ENCODE measurements around the gene NELL1.
A peak's percentile ranks its signal among the peaks of the same experiment; 100 is the strongest.

Gene NELL1

GRCh38 chr11:20937826-20938225 is 268.4 kb downstream of the NELL1 start:
- DNase-seq (ENCODE audit: low read depth, low spot score): no peak
- H3K27me3 ChIP-seq (ENCODE audit: control insufficient read depth, insufficient read depth, low read length): no peaks in the 10 kb centered on the region
- H3K4me1 ChIP-seq (ENCODE audit: control insufficient read depth, insufficient read depth, low read length): no peaks in the 10 kb centered on the region
- no CpG with 5 or more reads among the region's 7 CpGs for WGBS (ENCODE audit: insufficient coverage, insufficient read length)
- H3K27ac ChIP-seq (ENCODE audit: low read length): no peak overlapping the region
- H3K9me3 ChIP-seq (ENCODE audit: control insufficient read depth, insufficient read depth, low read length): no peaks in the 10 kb centered on the region
- H3K36me3 ChIP-seq (ENCODE audit: control insufficient read depth, insufficient read depth, low read length): no peaks in the 10 kb centered on the region
- H3K4me3 ChIP-seq (ENCODE audit: low read length): no peak overlapping the region

DNA sequence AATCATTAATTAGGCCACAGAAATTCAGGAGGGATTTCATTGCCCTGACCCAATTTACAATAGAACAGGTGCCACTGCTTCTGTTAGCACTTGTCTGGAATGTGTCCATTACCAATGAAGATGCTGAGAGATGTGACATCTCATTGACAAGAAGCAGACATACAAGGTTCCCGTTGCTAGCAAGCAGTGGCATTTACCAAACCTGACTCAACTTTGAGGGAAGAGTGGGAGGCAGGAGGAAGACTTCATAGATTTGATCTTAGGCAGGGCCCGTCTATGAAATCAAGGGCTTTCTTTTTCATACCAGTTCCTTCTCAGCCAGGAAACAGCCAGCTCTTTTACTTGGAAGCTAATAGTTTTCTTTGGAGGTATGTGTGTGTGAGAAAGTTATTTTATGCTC is 280.2 kb downstream of the NELL1 start:
- H3K4me3 ChIP-seq (ENCODE audit: low read length): no peak overlapping the region
- H3K4me1 ChIP-seq (ENCODE audit: control insufficient read depth, insufficient read depth, low read length): peaks cover 3% of the 10 kb centered on the region
- no peaks in the 10 kb centered on the region for H3K27me3 ChIP-seq (ENCODE audit: control insufficient read depth, insufficient read depth, low read length)
- no peak overlapping the region for H3K27ac ChIP-seq (ENCODE audit: low read length)
- no CpG with 5 or more reads among the region's 2 CpGs for WGBS (ENCODE audit: insufficient coverage, insufficient read length)
- no peaks in the 10 kb centered on the region for H3K36me3 ChIP-seq (ENCODE audit: control insufficient read depth, insufficient read depth, low read length)
- DNase-seq (ENCODE audit: low read depth, low spot score): no peak
- H3K9me3 ChIP-seq (ENCODE audit: control insufficient read depth, insufficient read depth, low read length): no peaks in the 10 kb centered on the region

DNA sequence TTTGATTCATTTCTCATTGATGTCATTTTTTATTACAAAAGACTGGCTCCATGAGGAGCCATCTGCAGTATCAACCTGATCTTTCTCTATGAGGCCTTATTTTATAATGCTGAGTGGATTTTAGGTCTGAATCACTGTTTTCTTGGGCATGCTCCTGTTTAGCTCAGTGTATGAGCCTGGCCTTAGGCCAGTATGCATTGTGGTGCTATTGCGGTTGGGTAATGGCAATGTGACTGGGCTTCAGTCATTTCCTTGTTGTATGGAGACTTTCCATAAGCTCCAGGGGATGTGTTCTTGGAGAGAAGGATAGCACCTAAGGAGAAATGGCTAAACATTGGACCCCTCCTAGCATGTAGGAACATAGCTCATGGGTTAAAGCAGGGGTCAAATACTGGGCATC is 293.2 kb downstream of the NELL1 start:
- no CpG with 5 or more reads among the region's 1 CpG for WGBS (ENCODE audit: insufficient coverage, insufficient read length)

DNA sequence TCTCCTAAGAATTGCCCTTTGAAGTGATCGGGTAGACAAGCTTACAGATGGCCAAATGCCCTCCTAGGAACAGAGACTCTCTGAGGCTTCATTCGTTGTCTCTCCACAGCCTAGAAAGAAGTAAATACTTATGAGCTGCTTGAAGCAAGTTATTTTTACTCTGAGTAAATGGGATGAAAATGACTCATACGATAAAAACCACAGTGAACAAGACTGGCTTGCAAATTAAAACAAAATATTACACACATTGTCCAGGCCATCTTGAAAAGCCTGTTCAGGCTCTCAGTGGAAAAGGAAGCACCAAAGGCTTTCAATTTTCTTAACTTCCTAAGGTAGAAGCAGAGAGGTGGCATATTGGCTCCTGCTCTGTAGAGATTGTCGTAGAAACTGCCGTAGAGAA is 294.2 kb downstream of the NELL1 start:
- Histone ChIP-seq H3K27ac (ENCODE audit: low read length) (no peak overlapping the region), H3K4me3 (ENCODE audit: low read length) (no peak overlapping the region), H3K27me3 (ENCODE audit: control insufficient read depth, insufficient read depth, low read length) (no peaks in the 10 kb centered on the region), H3K4me1 (ENCODE audit: control insufficient read depth, insufficient read depth, low read length) (no peaks in the 10 kb centered on the region; the same call in 1 of the 2 replicates), H3K9me3 (ENCODE audit: control insufficient read depth, insufficient read depth, low read length) (no peaks in the 10 kb centered on the region), H3K36me3 (ENCODE audit: control insufficient read depth, insufficient read depth, low read length) (no peaks in the 10 kb centered on the region)
- WGBS (ENCODE audit: insufficient coverage, insufficient read length): no CpG with 5 or more reads among the region's 5 CpGs
- DNase-seq (ENCODE audit: low read depth, low spot score): no peak

More for the DNA sequence above, 293.2 kb downstream of the NELL1 start:
- Histone ChIP-seq H3K36me3 (ENCODE audit: control insufficient read depth, insufficient read depth, low read length) (no peaks in the 10 kb centered on the region), H3K27me3 (ENCODE audit: control insufficient read depth, insufficient read depth, low read length) (no peaks in the 10 kb centered on the region), H3K27ac (ENCODE audit: low read length) (no peak overlapping the region), H3K9me3 (ENCODE audit: control insufficient read depth, insufficient read depth, low read length) (no peaks in the 10 kb centered on the region), H3K4me3 (ENCODE audit: low read length) (no peak overlapping the region), H3K4me1 (ENCODE audit: control insufficient read depth, insufficient read depth, low read length) (no peaks in the 10 kb centered on the region; the same call in 1 of the 2 replicates)
- DNase-seq (ENCODE audit: low read depth, low spot score): no peak

DNA sequence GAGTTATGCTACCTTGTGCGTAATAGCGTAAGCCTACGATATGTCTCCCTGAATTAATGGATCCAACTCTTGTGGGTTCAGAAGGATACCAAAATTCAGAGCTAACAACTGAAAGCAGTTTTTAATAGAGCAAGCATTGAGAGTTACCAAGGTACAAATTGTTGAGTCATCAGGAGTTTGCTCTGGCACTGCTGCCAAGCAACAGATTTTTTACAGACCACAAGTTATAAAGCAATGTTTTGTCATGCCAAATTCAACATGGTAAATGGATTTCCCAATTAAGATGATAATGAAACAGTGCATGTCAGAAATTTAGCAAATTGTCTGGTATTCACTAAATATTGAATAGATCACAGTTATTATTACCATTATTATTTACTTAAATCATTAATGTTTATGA is 295.6 kb downstream of the NELL1 start:
- Histone ChIP-seq H3K36me3 (ENCODE audit: control insufficient read depth, insufficient read depth, low read length) (no peaks in the 10 kb centered on the region), H3K4me1 (ENCODE audit: control insufficient read depth, insufficient read depth, low read length) (no peaks in the 10 kb centered on the region; the same call in 1 of the 2 replicates), H3K4me3 (ENCODE audit: low read length) (no peak overlapping the region), H3K9me3 (ENCODE audit: control insufficient read depth, insufficient read depth, low read length) (no peaks in the 10 kb centered on the region), H3K27me3 (ENCODE audit: control insufficient read depth, insufficient read depth, low read length) (no peaks in the 10 kb centered on the region), H3K27ac (ENCODE audit: low read length) (no peak overlapping the region)
- DNase-seq (ENCODE audit: low read depth, low spot score): no peak
- WGBS (ENCODE audit: insufficient coverage, insufficient read length): no CpG with 5 or more reads among the region's 3 CpGs

- Histone ChIP-seq H3K27me3 (ENCODE audit: control insufficient read depth, insufficient read depth, low read length) (no peaks in the 10 kb centered on the region), H3K27ac (ENCODE audit: low read length) (no peak overlapping the region), H3K4me3 (ENCODE audit: low read length) (no peak overlapping the region), H3K4me1 (ENCODE audit: control insufficient read depth, insufficient read depth, low read length) (no peaks in the 10 kb centered on the region; the same call in 1 of the 2 replicates), H3K36me3 (ENCODE audit: control insufficient read depth, insufficient read depth, low read length) (no peaks in the 10 kb centered on the region), H3K9me3 (ENCODE audit: control insufficient read depth, insufficient read depth, low read length) (no peaks in the 10 kb centered on the region)
- peak; percentile 66 for DNase-seq (ENCODE audit: low read depth, low spot score)
- WGBS (ENCODE audit: insufficient coverage, insufficient read length): no CpG with 5 or more reads among the region's 3 CpGs
Observed at GRCh38 chr11:20966489-20966888, 297.1 kb downstream of the NELL1 start.

- no peak overlapping the region for H3K27ac ChIP-seq (ENCODE audit: low read length)
- H3K4me3 ChIP-seq (ENCODE audit: low read length): no peak overlapping the region
- no peaks in the 10 kb centered on the region for H3K4me1 ChIP-seq (ENCODE audit: control insufficient read depth, insufficient read depth, low read length)
- no peaks in the 10 kb centered on the region for H3K36me3 ChIP-seq (ENCODE audit: control insufficient read depth, insufficient read depth, low read length)
- H3K27me3 ChIP-seq (ENCODE audit: control insufficient read depth, insufficient read depth, low read length): no peaks in the 10 kb centered on the region
- no CpG with 5 or more reads among the region's 7 CpGs for WGBS (ENCODE audit: insufficient coverage, insufficient read length)
- no peak for DNase-seq (ENCODE audit: low read depth, low spot score)
- no peaks in the 10 kb centered on the region for H3K9me3 ChIP-seq (ENCODE audit: control insufficient read depth, insufficient read depth, low read length)
Observed at GRCh38 chr11:20973940-20974559, 304.7 kb downstream of the NELL1 start.

DNA sequence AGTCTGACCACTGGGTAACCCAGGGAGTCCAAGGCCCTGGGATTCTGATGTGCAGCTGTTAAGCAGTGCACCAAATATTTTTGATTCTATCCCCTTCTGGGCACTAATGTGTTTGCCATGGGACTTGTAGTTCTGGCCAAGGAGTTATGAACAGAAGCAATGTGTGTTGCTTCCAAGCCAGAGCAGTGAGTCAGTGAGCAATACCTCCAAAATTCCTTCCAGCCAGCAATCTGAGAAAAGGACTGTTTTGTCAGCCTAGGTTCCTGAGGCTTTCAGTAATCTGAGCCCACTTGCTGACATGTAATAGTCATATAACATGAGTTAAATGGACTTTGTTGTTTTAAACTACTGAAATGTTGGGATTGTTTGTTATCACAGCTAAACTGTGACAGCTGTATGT is 311.4 kb downstream of the NELL1 start:
- Histone ChIP-seq H3K4me3 (ENCODE audit: low read length) (no peak overlapping the region), H3K4me1 (ENCODE audit: control insufficient read depth, insufficient read depth, low read length) (no peaks in the 10 kb centered on the region), H3K27me3 (ENCODE audit: control insufficient read depth, insufficient read depth, low read length) (no peaks in the 10 kb centered on the region), H3K9me3 (ENCODE audit: control insufficient read depth, insufficient read depth, low read length) (no peaks in the 10 kb centered on the region), H3K36me3 (ENCODE audit: control insufficient read depth, insufficient read depth, low read length) (no peaks in the 10 kb centered on the region), H3K27ac (ENCODE audit: low read length) (no peak overlapping the region)
- DNase-seq (ENCODE audit: low read depth, low spot score): no peak

DNA sequence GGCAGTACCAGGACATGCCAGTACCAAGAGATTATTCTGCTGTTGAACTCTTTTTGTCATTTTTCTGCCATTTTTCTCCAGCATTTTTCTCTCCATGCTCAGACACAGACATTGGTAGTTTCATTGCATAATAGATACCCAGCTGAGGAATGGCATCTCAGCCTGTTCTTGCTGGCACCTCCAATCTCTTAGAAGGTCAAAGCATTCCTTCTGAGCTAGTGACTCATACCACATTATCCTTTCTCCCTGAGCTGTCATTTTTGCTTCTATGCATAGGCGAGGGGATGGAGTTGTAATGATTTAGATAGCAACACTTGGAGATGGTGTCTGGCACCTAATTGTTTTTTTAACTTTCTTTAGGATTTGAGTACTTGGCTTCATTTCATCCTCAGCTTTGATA is 321.1 kb downstream of the NELL1 start:
- H3K27ac ChIP-seq (ENCODE audit: low read length): no peak overlapping the region
- no CpG with 5 or more reads among the region's 1 CpG for WGBS (ENCODE audit: insufficient coverage, insufficient read length)
- H3K9me3 ChIP-seq (ENCODE audit: control insufficient read depth, insufficient read depth, low read length): no peaks in the 10 kb centered on the region
- no peak overlapping the region for H3K4me3 ChIP-seq (ENCODE audit: low read length)
- H3K4me1 ChIP-seq (ENCODE audit: control insufficient read depth, insufficient read depth, low read length): no peaks in the 10 kb centered on the region
- H3K36me3 ChIP-seq (ENCODE audit: control insufficient read depth, insufficient read depth, low read length): no peaks in the 10 kb centered on the region
- no peaks in the 10 kb centered on the region for H3K27me3 ChIP-seq (ENCODE audit: control insufficient read depth, insufficient read depth, low read length)
- DNase-seq (ENCODE audit: low read depth, low spot score): no peak

DNA sequence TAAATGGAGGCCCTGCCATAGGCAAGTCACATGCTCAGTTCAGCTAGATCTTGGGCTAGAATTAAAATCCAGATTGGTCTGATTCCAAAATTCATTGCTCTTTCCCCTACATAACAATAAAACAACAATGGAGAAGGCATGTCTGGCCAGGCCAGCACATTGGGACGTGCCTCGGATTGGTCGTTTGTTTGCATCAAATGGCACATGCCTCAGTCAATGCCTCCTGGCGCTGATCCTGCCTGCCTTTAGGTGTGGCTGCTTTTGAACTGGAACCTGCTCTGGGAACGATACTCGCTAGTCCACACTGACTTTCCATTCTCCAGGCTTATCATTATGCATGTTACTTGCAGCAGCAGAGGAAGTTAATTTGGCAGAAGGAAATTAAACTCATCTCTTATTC is 322.1 kb downstream of the NELL1 start:
- Histone ChIP-seq H3K4me1 (ENCODE audit: control insufficient read depth, insufficient read depth, low read length) (no peaks in the 10 kb centered on the region), H3K27me3 (ENCODE audit: control insufficient read depth, insufficient read depth, low read length) (no peaks in the 10 kb centered on the region), H3K27ac (ENCODE audit: low read length) (no peak overlapping the region), H3K4me3 (ENCODE audit: low read length) (no peak overlapping the region), H3K36me3 (ENCODE audit: control insufficient read depth, insufficient read depth, low read length) (no peaks in the 10 kb centered on the region), H3K9me3 (ENCODE audit: control insufficient read depth, insufficient read depth, low read length) (no peaks in the 10 kb centered on the region)
- no CpG with 5 or more reads among the region's 6 CpGs for WGBS (ENCODE audit: insufficient coverage, insufficient read length)
- no peak for DNase-seq (ENCODE audit: low read depth, low spot score)

DNA sequence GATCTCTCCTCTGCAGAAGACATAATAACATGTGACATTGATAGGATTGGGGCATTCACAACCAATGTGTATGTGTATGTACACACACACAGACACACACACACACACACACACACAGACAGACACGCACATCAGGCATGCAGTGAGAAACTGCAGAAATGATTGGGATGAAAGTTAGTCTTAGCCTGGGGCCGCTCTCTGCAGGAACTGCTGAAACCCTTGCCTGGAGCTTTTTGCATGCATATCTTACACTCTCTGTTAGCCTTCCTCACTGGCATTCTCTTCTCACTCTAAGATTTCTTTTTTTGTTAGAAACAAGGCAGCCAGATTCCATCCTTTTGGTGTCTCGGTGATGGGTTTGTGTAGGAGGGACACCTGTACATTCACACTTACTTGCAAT is 337.9 kb downstream of the NELL1 start:
- Histone ChIP-seq H3K4me3 (ENCODE audit: low read length) (no peak overlapping the region), H3K27ac (ENCODE audit: low read length) (no peak overlapping the region), H3K9me3 (ENCODE audit: control insufficient read depth, insufficient read depth, low read length) (no peaks in the 10 kb centered on the region), H3K4me1 (ENCODE audit: control insufficient read depth, insufficient read depth, low read length) (no peaks in the 10 kb centered on the region; the same call in 1 of the 2 replicates), H3K36me3 (ENCODE audit: control insufficient read depth, insufficient read depth, low read length) (no peaks in the 10 kb centered on the region), H3K27me3 (ENCODE audit: control insufficient read depth, insufficient read depth, low read length) (no peaks in the 10 kb centered on the region)
- no peak for DNase-seq (ENCODE audit: low read depth, low spot score)
- no CpG with 5 or more reads among the region's 3 CpGs for WGBS (ENCODE audit: insufficient coverage, insufficient read length)
